Endothelial cell of umbilical vein (primary cell): Measurements from ENCODE around the gene URGCP. TPM values are rescaled to one million over a fixed set of nuclear protein-coding genes. Genes with fewer than 3 reads are reported as not detected.

ENCODE experiments used
- BruUV-seq: library from RNA; stranded (reverse); fragments of 400-500 nt; replicated peaks from 2 replicates; lab custom pipeline; 2021; lab: Mats Ljungman, UMichigan
- CTCF ChIA-PET: fragments of 300-600, 350-600 bp; sonication (Branson Sonifier 250); formaldehyde crosslinking; loops from one replicate; lab custom pipeline; 2021; ENCODE audit warnings: antibody characterized with exemption, inconsistent platforms; lab: Charles Lee
- POLR2A ChIA-PET: fragments of 300-600, 350-600 bp; sonication (Branson Sonifier 250); formaldehyde crosslinking; loops from one replicate; lab custom pipeline; 2021; ENCODE audit warnings: antibody characterized with exemption, inconsistent platforms; lab: Charles Lee
- DNase-seq: peaks from one replicate; pipeline ENCODE4 v3.0.0-alpha.2; 2011; ENCODE audit warnings: low read depth, low spot score
- FAIRE-seq: peaks from 2 replicates; lab custom pipeline; 2011; peaks lifted over from hg19 to GRCh38; lab: Jason Lieb, UNC
- H2AFZ ChIP-seq: 2 replicates; pipeline ENCODE4 v1.6.0; 2012; ENCODE audit warnings: low read depth, low read length, control low read depth, inconsistent platforms
- H3K27ac ChIP-seq: 2 replicates; pipeline ENCODE4 v1.5.1; 2011; ENCODE audit warnings: low read depth, mild to moderate bottlenecking, control low read depth, low read length, moderate library complexity; ENCODE audit not compliant: insufficient read depth
- H3K27me3 ChIP-seq, 2 experiments: 2 replicates each; pipeline versions ENCODE4 v1.6.0 to v1.6.1; 2011; ENCODE audit warnings: low read length in 2 of 2, mixed read lengths in 1 of 2; ENCODE audit not compliant: control insufficient read depth in 2 of 2, insufficient read depth in 2 of 2
- H3K36me3 ChIP-seq, 2 experiments: 2 replicates in 1 of 2; 3 replicates in 1 of 2; pipeline ENCODE4 v1.5.1; 2011; ENCODE audit warnings: low read length in 2 of 2, mild to moderate bottlenecking in 1 of 2, moderate library complexity in 1 of 2; ENCODE audit not compliant: control insufficient read depth in 2 of 2, insufficient read depth in 2 of 2; ENCODE audit errors: extremely low read depth in 1 of 2
- H3K4me1 ChIP-seq: 3 replicates; pipeline ENCODE4 v1.5.1; 2011; ENCODE audit warnings: mild to moderate bottlenecking, low read length; ENCODE audit not compliant: control insufficient read depth, insufficient read depth; ENCODE audit errors: extremely low read depth
- H3K4me2 ChIP-seq: 2 replicates; pipeline ENCODE4 v1.6.1; 2011; ENCODE audit warnings: low read length, control low read depth, mixed read lengths; ENCODE audit not compliant: insufficient read depth
- H3K4me3 ChIP-seq, 3 experiments: fragments of 200-600 bp in 1 of 3; sonication (generic), shearing (Covaris generic) in 1 of 3; replicated peaks in 1 of 3; 2 replicates each; pipeline ENCODE4 v1.5.1; 2011 to 2016; ENCODE audit warnings: control low read depth in 3 of 3, low read length in 3 of 3, mild to moderate bottlenecking in 2 of 3, inconsistent platforms in 1 of 3, low read depth in 1 of 3, moderate library complexity in 1 of 3; ENCODE audit not compliant: insufficient read depth in 1 of 3
- H3K79me2 ChIP-seq: 2 replicates; pipeline ENCODE4 v1.6.0; 2012; ENCODE audit warnings: low read length, inconsistent platforms; ENCODE audit not compliant: control insufficient read depth, insufficient read depth
- H3K9ac ChIP-seq: replicated peaks from 2 replicates; pipeline ENCODE3; 2011; ENCODE audit warnings: low read length, control low read depth; ENCODE audit not compliant: insufficient read depth; ENCODE audit errors: extremely low read depth
- H3K9me1 ChIP-seq: replicated peaks from 3 replicates; pipeline ENCODE4 v1.6.0; 2011; ENCODE audit warnings: mild to moderate bottlenecking, low read length; ENCODE audit not compliant: control insufficient read depth, insufficient read depth; ENCODE audit errors: extremely low read depth
- H3K9me3 ChIP-seq: replicated peaks from 2 replicates; pipeline ENCODE4 v1.5.1; 2012; ENCODE audit warnings: low read length, inconsistent platforms; ENCODE audit not compliant: control insufficient read depth, insufficient read depth
- H4K20me1 ChIP-seq: replicated peaks from 2 replicates; pipeline ENCODE3; 2011; ENCODE audit warnings: mild to moderate bottlenecking, low read length; ENCODE audit not compliant: control insufficient read depth, insufficient read depth; ENCODE audit errors: extremely low read depth
- EZH2 ChIP-seq: IDR thresholded peaks from 2 replicates; pipeline ENCODE4 v1.6.1; 2012; ENCODE audit warnings: borderline replicate concordance, low read depth, mild to moderate bottlenecking, moderate library complexity, low read length, inconsistent platforms; ENCODE audit not compliant: severe bottlenecking
- FOS ChIP-seq: IDR thresholded peaks from 2 replicates; pipeline ENCODE4 v1.6.1; 2011; ENCODE audit warnings: mild to moderate bottlenecking, low read length, moderate library complexity, borderline replicate concordance; ENCODE audit not compliant: insufficient read depth
- GATA2 ChIP-seq: IDR thresholded peaks from 2 replicates; pipeline ENCODE4 v1.7.0; 2011; ENCODE audit warnings: low read depth, mild to moderate bottlenecking, moderate library complexity, mixed read lengths, low read length; ENCODE audit not compliant: insufficient read length, insufficient read depth
- JUN ChIP-seq: IDR thresholded peaks from 2 replicates; pipeline ENCODE4 v1.6.1; 2011; ENCODE audit warnings: borderline replicate concordance, low read depth; ENCODE audit not compliant: insufficient read length, insufficient read depth
- MYC ChIP-seq: IDR thresholded peaks from one replicate; pipeline ENCODE4 v1.6.1; 2011; ENCODE audit warnings: mild to moderate bottlenecking, low read depth, low read length
- POLR2A ChIP-seq: IDR thresholded peaks from 2 replicates; pipeline ENCODE4 v1.6.1; 2012; ENCODE audit warnings: low read depth, mild to moderate bottlenecking, control low read depth, low read length
- POLR2AphosphoS5 ChIP-seq: IDR thresholded peaks from 2 replicates; pipeline ENCODE4 v1.6.1; 2012; ENCODE audit warnings: low read depth, mild to moderate bottlenecking, control low read depth, low read length, moderate library complexity; ENCODE audit not compliant: insufficient read depth
- dilution Hi-C: fragments of 300-500 bp; cut with MboI; formaldehyde crosslinking; loops from one replicate; pipeline ENCODE4 v1.15.0; 2019; ENCODE audit warnings: low sequenced_read_pairs; ENCODE audit not compliant: extremely low pct_ligation_motif_present
- intact Hi-C: fragments of 100-400 bp; cut with micrococcal nuclease; formaldehyde crosslinking; loops from one replicate; pipeline ENCODE4 v1.10.0; 2022
- polyA plus RNA-seq, 4 experiments: library from polyadenylated mRNA; depleted of rRNA in 3 of 4; stranded (reverse) in 3 of 4; unstranded in 1 of 4; fragments of >200 nt; gene quantifications; 2 replicates each; pipeline versions ENCODE4 v1.2.1 to v1.2.3, GENCODE V29; 2011 to 2012; ENCODE audit warnings: missing spikeins in 1 of 4
- total RNA-seq: library from RNA; stranded (reverse); gene quantifications from 2 replicates; pipeline ENCODE4 v1.2.3, GENCODE V29; 2021
- TF ChIP-seq, protein P1 (sequence below): IDR thresholded peaks from 2 replicates; pipeline ENCODE4 v1.6.1; 2011; ENCODE audit not compliant: insufficient read depth, insufficient read length
- TF ChIP-seq, protein P2 (sequence below), 2 donors: IDR thresholded peaks; 1 replicate in 1 of 2; 2 replicates in 1 of 2; pipeline ENCODE4 v1.5.1; 2011; ENCODE audit warnings: low read length in 2 of 2, mild to moderate bottlenecking in 2 of 2, moderate library complexity in 2 of 2, control low read depth in 1 of 2, inconsistent platforms in 1 of 2, low read depth in 1 of 2; ENCODE audit not compliant: insufficient read depth in 1 of 2; ENCODE audit errors: extremely low read depth in 1 of 2

The URGCP gene
- total and polyA plus RNA-seq, 2 donors (not counting 3 experiments of a cell fraction or from before 2014, with no cell fraction given) = 13.1 to 25.3 TPM

DNA sequence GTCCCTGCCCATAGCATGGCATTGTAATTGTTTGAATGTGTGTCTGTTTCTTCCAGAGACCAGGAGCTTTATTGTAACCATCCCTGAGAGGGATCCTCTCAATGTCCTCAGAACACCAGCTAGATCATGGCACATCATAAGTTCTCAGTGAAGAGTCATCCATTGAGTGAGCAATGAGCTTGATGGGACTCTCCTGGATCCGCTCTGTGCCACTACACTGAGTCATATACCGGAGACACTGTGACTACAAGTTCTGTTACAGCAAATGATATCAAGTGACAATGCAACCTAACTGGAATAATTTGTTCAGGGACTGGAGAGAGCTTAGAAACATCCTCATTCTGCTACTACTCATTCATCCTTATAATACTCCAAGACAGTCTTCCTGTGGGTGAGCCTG, 62.1 kb downstream of the URGCP start:
- Histone ChIP-seq H3K27me3 (peaks cover 5% of the 10 kb centered on the region in 2 experiments), H2AFZ (no peak overlapping the region), H3K4me2 (no peak overlapping the region), H3K9ac (no peak overlapping the region), H3K36me3 (no peaks in the 10 kb centered on the region), H3K4me3 (no peak overlapping the region), H4K20me1 (no peaks in the 10 kb centered on the region), H3K9me3 (no peaks in the 10 kb centered on the region), H3K27ac (no peak overlapping the region), H3K79me2 (no peaks in the 10 kb centered on the region), H3K9me1 (no peaks in the 10 kb centered on the region), H3K4me1 (no peaks in the 10 kb centered on the region)
- intact Hi-C loops (no loop called here), dilution Hi-C loops (no loop called here)
- POLR2A ChIA-PET = interaction anchor here (0.5 kb wide), 1 partner anchor 25 kb away, joined by 3 read pairs; the partner anchor contains the start of gene MRPS24
- FAIRE-seq (no peak), DNase-seq (no peak)
- TF ChIP-seq FOS = no peak
- no peak for TF ChIP-seq POLR2AphosphoS5
- TF ChIP-seq GATA2 = no peak
- TF ChIP-seq, protein P1, sequence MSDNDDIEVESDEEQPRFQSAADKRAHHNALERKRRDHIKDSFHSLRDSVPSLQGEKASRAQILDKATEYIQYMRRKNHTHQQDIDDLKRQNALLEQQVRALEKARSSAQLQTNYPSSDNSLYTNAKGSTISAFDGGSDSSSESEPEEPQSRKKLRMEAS = no peak
- TF ChIP-seq JUN = no peak
- TF ChIP-seq, protein P2, sequence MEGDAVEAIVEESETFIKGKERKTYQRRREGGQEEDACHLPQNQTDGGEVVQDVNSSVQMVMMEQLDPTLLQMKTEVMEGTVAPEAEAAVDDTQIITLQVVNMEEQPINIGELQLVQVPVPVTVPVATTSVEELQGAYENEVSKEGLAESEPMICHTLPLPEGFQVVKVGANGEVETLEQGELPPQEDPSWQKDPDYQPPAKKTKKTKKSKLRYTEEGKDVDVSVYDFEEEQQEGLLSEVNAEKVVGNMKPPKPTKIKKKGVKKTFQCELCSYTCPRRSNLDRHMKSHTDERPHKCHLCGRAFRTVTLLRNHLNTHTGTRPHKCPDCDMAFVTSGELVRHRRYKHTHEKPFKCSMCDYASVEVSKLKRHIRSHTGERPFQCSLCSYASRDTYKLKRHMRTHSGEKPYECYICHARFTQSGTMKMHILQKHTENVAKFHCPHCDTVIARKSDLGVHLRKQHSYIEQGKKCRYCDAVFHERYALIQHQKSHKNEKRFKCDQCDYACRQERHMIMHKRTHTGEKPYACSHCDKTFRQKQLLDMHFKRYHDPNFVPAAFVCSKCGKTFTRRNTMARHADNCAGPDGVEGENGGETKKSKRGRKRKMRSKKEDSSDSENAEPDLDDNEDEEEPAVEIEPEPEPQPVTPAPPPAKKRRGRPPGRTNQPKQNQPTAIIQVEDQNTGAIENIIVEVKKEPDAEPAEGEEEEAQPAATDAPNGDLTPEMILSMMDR (IDR thresholded peaks at IDR 0.05; ENCODE audit: extremely low read depth in 1 of 2, insufficient read depth in 1 of 2, low read depth in 1 of 2, low read length in 2 of 2) = no peak
- no peak for TF ChIP-seq EZH2
- no peak for TF ChIP-seq POLR2A
- TF ChIP-seq MYC = no peak
- CTCF ChIA-PET = interaction anchor here (1.3 to 1.5 kb wide), 2 partner anchors 15 to 261 kb away, joined by 3 read pairs; partner anchors contain the start of gene STK17A
- BruUV-seq = no TSS peak
